Hepatocyte (in vitro differentiated cells): ENCODE data around the gene FARP2.

ENCODE experiments used
- CTCF ChIP-seq: fragments of 200-600 bp; sonication (generic); IDR thresholded peaks from 2 replicates; pipeline ENCODE4 v1.5.1; 2016; ENCODE audit warnings: antibody characterized with exemption, mild to moderate bottlenecking; ENCODE audit not compliant: poor library complexity
- EZH2 ChIP-seq: fragments of 200-600 bp; sonication (generic); IDR thresholded peaks from 2 replicates; pipeline ENCODE4 v1.6.1; 2016; ENCODE audit warnings: antibody characterized with exemption, mild to moderate bottlenecking, borderline replicate concordance
- EZH2phosphoT487 ChIP-seq: fragments of 200-600 bp; sonication (generic); IDR thresholded peaks from one replicate; pipeline ENCODE4 v1.6.1; 2018; ENCODE audit warnings: antibody characterized with exemption, mild to moderate bottlenecking, low read depth, moderate library complexity; ENCODE audit not compliant: unreplicated experiment, severe bottlenecking

- no peak for TF ChIP-seq EZH2
- TF ChIP-seq EZH2phosphoT487, result no peak
- TF ChIP-seq CTCF, result no peak
Observed at GRCh38 chr2:241534293-241534692, 178.2 kb downstream of the FARP2 start.
